H1 (cell line): ENCODE results near the gene RNF225. TPM values are rescaled to one million over a fixed set of nuclear protein-coding genes. Genes with fewer than 3 reads are reported as not detected.

Experiments
- SP1 ChIP-seq: IDR thresholded peaks from 2 replicates; pipeline ENCODE4 v1.6.1; 2011; ENCODE audit warnings: low read depth, low read length
- TAF7 ChIP-seq: optimal IDR thresholded peaks from 2 replicates; pipeline ENCODE3; 2011; ENCODE audit warnings: low read depth, mild to moderate bottlenecking, inconsistent platforms, low read length, moderate library complexity, borderline replicate concordance
- polyA plus RNA-seq, 7 experiments: library from polyadenylated mRNA; depleted of rRNA in 3 of 7; stranded (reverse) in 5 of 7; unstranded in 2 of 7; fragments of >200 nt in 5 of 7; fragments of 200-250 nt in 2 of 7; gene quantifications; 1 replicate in 5 of 7; 2 replicates in 1 of 7; 4 replicates in 1 of 7; pipeline versions ENCODE4 v1.2.1 to v1.2.3, GENCODE V29; 2011 to 2013; ENCODE audit warnings: missing spikeins in 2 of 7, mixed read lengths in 2 of 7
- total RNA-seq: library from RNA; stranded (reverse); fragmentation: NEBNext Ultra II Directional; extraction: Animal tissue kit (Norgen Biotek cat#: 25700); gene quantifications from 2 replicates; pipeline ENCODE4 v1.2.1, GENCODE V29; 2021

The RNF225 gene
- total and polyA plus RNA-seq, 2 of the 8 experiments (the other 6 are each of a cell fraction or from before 2014, with no cell fraction given) = 0.17 to 1.0 TPM

- TF ChIP-seq SP1 (no peak), TAF7 (no peak)
These were observed 12.4 kb upstream of the RNF225 start (continued) for GRCh38 chr19:58382997-58383603.
